Germinal center (tissue), 1 donor: ENCODE results near the gene MACIR.

Experiments
- DNase-seq: peaks from one replicate; pipeline ENCODE4 v3.0.0; 2012; ENCODE audit warnings: mixed read lengths, low spot score

The MACIR gene

GRCh38 chr5:103291606-103292005, 33.0 kb downstream of the MACIR start:
- no peak for DNase-seq

GRCh38 chr5:103293099-103293498, 34.5 kb downstream of the MACIR start:
- no peak for DNase-seq

GRCh38 chr5:103293719-103294118, 35.2 kb downstream of the MACIR start:
- no peak for DNase-seq

GRCh38 chr5:103294906-103295305, 36.3 kb downstream of the MACIR start:
- DNase-seq, result no peak

- DNase-seq, result no peak
Measured at GRCh38 chr5:103295424-103295823, 36.9 kb downstream of the MACIR start.

- DNase-seq, result no peak
Measured at GRCh38 chr5:103295871-103296270, 37.3 kb downstream of the MACIR start.

- no peak for DNase-seq
Measured at GRCh38 chr5:103298117-103298516, 39.6 kb downstream of the MACIR start.

GRCh38 chr5:103298607-103299188, 40.1 kb downstream of the MACIR start:
- DNase-seq, result no peak

GRCh38 chr5:103305809-103306208, 47.2 kb downstream of the MACIR start:
- DNase-seq, result no peak

GRCh38 chr5:103307470-103307869, 48.9 kb downstream of the MACIR start:
- no peak for DNase-seq

- no peak for DNase-seq
Measured at GRCh38 chr5:103308774-103309173, 50.2 kb downstream of the MACIR start.

- DNase-seq, result no peak
Measured at GRCh38 chr5:103313056-103313455, 54.5 kb downstream of the MACIR start.

GRCh38 chr5:103315455-103315854, 56.9 kb downstream of the MACIR start:
- DNase-seq, result no peak

- no peak for DNase-seq
Measured at GRCh38 chr5:103327451-103327850, 68.9 kb downstream of the MACIR start.

GRCh38 chr5:103327893-103328292, 69.3 kb downstream of the MACIR start:
- no peak for DNase-seq
